OCI-LY3 (cell line): ENCODE data around the gene BEGAIN.

Experiments used
- H2AFZ ChIP-seq: fragments of 200-600, 300-600 bp; shearing (Covaris generic); 2 replicates; pipeline ENCODE4 v1.6.0; 2014; ENCODE audit warnings: antibody characterized with exemption, low read depth, low read length
- H3K27ac ChIP-seq: fragments of 200-600, 300-600 bp; sonication (generic); 2 replicates; pipeline ENCODE4 v1.5.1; 2014; ENCODE audit warnings: mild to moderate bottlenecking, low read length, moderate library complexity, mixed read lengths
- H3K27me3 ChIP-seq: fragments of 200-600, 300-600 bp; sonication (generic); 2 replicates; pipeline ENCODE4 v1.6.1; 2014; ENCODE audit warnings: low read depth, low read length, mixed read lengths
- H3K36me3 ChIP-seq: fragments of 200-600, 300-600 bp; sonication (generic); replicated peaks from 2 replicates; pipeline ENCODE3; 2014; ENCODE audit warnings: low read depth, low read length, mixed read lengths
- H3K4me1 ChIP-seq: fragments of 300-600, 200-600 bp; sonication (generic); 2 replicates; pipeline ENCODE4 v1.6.1; 2014; ENCODE audit warnings: low read length, mixed read lengths
- H3K4me2 ChIP-seq: fragments of 200-600, 300-600 bp; sonication (generic); 2 replicates; pipeline ENCODE4 v1.6.1; 2014; ENCODE audit warnings: low read length, mixed read lengths
- H3K4me3 ChIP-seq: fragments of 300-600, 200-600 bp; sonication (generic); 2 replicates; pipeline ENCODE4 v1.5.1; 2014; ENCODE audit warnings: antibody characterized with exemption, mild to moderate bottlenecking, low read length, moderate library complexity
- H3K79me2 ChIP-seq: fragments of 300-600, 200-600 bp; shearing (Covaris generic); 2 replicates; pipeline ENCODE4 v1.6.1; 2014; ENCODE audit warnings: mild to moderate bottlenecking, low read length, mixed read lengths
- H3K9ac ChIP-seq: fragments of 300-600, 200-600 bp; shearing (Covaris generic); 2 replicates; pipeline ENCODE4 v1.6.0; 2014; ENCODE audit warnings: mild to moderate bottlenecking, low read length, moderate library complexity
- H3K9me3 ChIP-seq: fragments of 200-600, 300-600 bp; shearing (Covaris generic); 2 replicates; pipeline ENCODE4 v1.6.1; 2014; ENCODE audit warnings: low read length, mixed read lengths; ENCODE audit not compliant: insufficient read depth
- H4K20me1 ChIP-seq: fragments of 200-600, 300-600 bp; sonication (generic); 2 replicates; pipeline ENCODE4 v1.6.1; 2016; ENCODE audit warnings: low read length, mixed read lengths; ENCODE audit not compliant: insufficient read depth
- EZH2phosphoT487 ChIP-seq: fragments of 200-600 bp; shearing (Covaris generic); IDR thresholded peaks from 2 replicates; pipeline ENCODE4 v1.6.1; 2018; ENCODE audit warnings: antibody characterized with exemption, mixed run types, low read depth
- TF ChIP-seq, protein P1 (sequence below): fragments of 200-600, 300-600 bp; sonication (generic); IDR thresholded peaks from 2 replicates; pipeline ENCODE4 v1.5.1; 2014; ENCODE audit warnings: antibody characterized with exemption, low read length, low read depth

Gene BEGAIN

DNA sequence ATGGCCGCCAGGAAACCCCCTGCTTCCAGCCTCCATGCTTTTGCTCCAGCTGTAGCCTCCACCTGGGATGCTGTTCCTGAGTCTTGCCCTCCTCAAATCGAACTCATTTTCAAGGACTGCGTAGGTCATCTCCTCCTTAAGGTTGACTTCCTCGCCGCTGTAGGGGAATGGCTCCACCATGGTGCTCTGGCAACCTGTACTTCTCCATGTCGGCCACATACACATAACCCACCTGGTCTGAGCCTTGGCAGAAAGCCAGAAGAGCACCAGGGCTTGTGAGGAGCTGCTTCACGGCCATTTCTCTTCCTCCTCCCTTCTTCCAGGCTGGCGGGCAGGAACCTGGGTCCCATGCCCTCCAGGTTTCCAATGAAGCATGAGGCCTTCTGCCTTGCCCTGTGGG is 36.7 kb upstream of the BEGAIN start:
- no peaks in the 10 kb centered on the region for H3K79me2 ChIP-seq
- no peak overlapping the region for H3K4me3 ChIP-seq
- H3K4me1 ChIP-seq: peaks cover 2% of the 10 kb centered on the region
- H3K9ac ChIP-seq: no peak overlapping the region
- peaks cover 12% of the 10 kb centered on the region; the same call in 1 of the 2 replicates for H3K27me3 ChIP-seq
- TF ChIP-seq, protein P1, sequence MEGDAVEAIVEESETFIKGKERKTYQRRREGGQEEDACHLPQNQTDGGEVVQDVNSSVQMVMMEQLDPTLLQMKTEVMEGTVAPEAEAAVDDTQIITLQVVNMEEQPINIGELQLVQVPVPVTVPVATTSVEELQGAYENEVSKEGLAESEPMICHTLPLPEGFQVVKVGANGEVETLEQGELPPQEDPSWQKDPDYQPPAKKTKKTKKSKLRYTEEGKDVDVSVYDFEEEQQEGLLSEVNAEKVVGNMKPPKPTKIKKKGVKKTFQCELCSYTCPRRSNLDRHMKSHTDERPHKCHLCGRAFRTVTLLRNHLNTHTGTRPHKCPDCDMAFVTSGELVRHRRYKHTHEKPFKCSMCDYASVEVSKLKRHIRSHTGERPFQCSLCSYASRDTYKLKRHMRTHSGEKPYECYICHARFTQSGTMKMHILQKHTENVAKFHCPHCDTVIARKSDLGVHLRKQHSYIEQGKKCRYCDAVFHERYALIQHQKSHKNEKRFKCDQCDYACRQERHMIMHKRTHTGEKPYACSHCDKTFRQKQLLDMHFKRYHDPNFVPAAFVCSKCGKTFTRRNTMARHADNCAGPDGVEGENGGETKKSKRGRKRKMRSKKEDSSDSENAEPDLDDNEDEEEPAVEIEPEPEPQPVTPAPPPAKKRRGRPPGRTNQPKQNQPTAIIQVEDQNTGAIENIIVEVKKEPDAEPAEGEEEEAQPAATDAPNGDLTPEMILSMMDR: no peak
- no peak for TF ChIP-seq EZH2phosphoT487
- H3K9me3 ChIP-seq: no peaks in the 10 kb centered on the region
- H3K27ac ChIP-seq: no peak overlapping the region
- no peak overlapping the region for H2AFZ ChIP-seq
- no peak overlapping the region for H3K4me2 ChIP-seq
- no peaks in the 10 kb centered on the region; the same call in 1 of the 2 replicates for H4K20me1 ChIP-seq
- H3K36me3 ChIP-seq: no peaks in the 10 kb centered on the region

DNA sequence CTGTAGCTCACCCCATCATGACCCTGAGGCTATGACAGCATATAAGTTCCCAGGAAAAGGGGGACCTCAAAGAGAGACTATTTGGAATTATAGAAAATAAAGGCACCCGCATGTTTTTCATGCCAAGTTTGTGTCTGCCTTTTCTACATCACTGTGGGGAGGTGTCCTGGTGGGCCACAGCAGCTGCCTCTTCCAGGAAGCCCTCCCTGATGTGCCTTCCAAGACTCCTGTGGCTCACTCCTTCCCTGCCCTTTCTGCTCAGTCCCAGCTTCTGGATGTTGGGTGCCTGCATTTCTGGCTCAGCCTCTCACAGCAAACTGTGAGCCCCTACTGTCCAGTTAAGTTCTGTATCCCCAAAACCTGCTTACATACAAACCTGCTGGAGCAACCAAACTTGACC is 36.3 kb upstream of the BEGAIN start:
- Histone ChIP-seq H3K9me3 (no peaks in the 10 kb centered on the region), H3K27ac (no peak overlapping the region), H3K36me3 (no peaks in the 10 kb centered on the region), H3K79me2 (no peaks in the 10 kb centered on the region), H3K4me3 (no peak overlapping the region), H3K4me1 (peaks cover 6% of the 10 kb centered on the region), H3K27me3 (0 out of 2 replicates have a peak, but pooled peaks cover 9% of the 10 kb centered on the region), H2AFZ (no peak overlapping the region), H3K4me2 (no peak overlapping the region), H4K20me1 (no peaks in the 10 kb centered on the region; the same call in 1 of the 2 replicates), H3K9ac (no peak overlapping the region)
- TF ChIP-seq EZH2phosphoT487: no peak
- TF ChIP-seq, protein P1: no peak

DNA sequence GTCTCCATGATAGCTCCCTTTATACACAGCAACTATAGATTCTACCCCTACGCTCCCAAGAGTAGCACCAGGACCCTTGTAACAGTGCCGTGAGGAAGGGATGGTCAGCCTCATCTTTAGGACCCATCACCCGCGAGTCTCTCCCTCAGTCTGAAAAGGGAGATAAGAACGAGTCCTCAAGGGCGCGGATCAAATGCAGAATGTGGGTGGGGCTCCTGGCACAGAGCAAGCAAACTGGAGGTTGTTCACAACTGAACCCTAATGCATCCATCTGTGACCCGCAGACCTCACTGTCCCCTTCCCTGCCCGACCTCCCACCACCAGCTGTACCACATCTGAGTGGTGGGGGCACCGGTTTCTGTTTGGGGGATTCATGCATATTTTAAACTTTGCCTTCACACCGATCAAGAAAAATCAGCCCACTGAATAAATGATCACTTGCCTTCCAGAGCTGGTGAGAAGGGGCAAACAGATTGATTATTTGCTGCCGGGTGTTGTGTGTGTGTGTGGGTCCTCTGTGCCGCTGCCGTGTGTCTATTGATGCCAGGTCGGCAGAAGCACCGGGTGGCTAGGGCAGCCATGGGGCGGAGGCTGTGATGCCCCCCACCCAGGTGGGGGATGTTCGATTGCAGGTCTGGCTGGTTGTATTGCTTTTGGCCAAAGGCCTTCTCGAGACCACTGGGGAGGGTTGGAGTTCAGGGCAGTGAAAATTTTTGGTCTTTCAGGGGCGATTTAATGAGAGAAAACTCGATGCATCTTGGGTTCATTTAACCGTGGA is 35.7 kb upstream of the BEGAIN start:
- 0 out of 2 replicates have a peak, but pooled peaks cover 9% of the 10 kb centered on the region for H3K27me3 ChIP-seq
- H3K36me3 ChIP-seq: no peaks in the 10 kb centered on the region
- H3K4me3 ChIP-seq: no peak overlapping the region
- H3K79me2 ChIP-seq: no peaks in the 10 kb centered on the region
- H2AFZ ChIP-seq: no peak overlapping the region
- H3K4me1 ChIP-seq: peaks cover 13% of the 10 kb centered on the region
- no peaks in the 10 kb centered on the region; the same call in 1 of the 2 replicates for H4K20me1 ChIP-seq
- no peak overlapping the region for H3K4me2 ChIP-seq
- H3K9me3 ChIP-seq: no peaks in the 10 kb centered on the region
- H3K27ac ChIP-seq: no peak overlapping the region
- H3K9ac ChIP-seq: no peak overlapping the region
- TF ChIP-seq, protein P1: no peak
- no peak for TF ChIP-seq EZH2phosphoT487

DNA sequence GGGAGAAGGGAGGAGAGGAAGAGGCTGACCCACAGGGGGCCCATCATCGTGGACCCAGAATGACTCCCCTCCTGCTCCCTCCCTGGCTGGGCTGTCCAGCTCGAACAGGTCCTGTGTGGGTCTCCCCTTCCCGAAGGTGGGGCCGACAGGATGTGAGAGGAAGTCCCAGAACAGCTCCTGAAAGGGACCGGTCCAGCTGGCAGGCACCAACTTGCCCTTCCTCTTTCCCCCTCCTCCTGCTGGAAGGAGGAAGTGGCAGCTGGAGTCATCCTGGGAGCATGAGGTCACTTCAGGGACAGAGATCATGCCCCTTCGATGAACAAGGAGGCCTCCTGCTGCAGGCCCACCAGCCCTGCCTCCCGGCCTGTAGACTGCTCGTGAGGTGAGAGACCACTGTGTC is 35.0 kb upstream of the BEGAIN start:
- no peaks in the 10 kb centered on the region for H3K9me3 ChIP-seq
- H3K4me2 ChIP-seq: no peak overlapping the region
- H3K79me2 ChIP-seq: no peaks in the 10 kb centered on the region
- H3K4me3 ChIP-seq: no peak overlapping the region
- H3K4me1 ChIP-seq: peaks cover 20% of the 10 kb centered on the region
- 0 out of 2 replicates have a peak, but pooled peaks cover 9% of the 10 kb centered on the region for H3K27me3 ChIP-seq
- TF ChIP-seq, protein P1: no peak
- TF ChIP-seq EZH2phosphoT487: no peak
- H4K20me1 ChIP-seq: no peaks in the 10 kb centered on the region; the same call in 1 of the 2 replicates
- no peaks in the 10 kb centered on the region for H3K36me3 ChIP-seq
- no peak overlapping the region for H3K27ac ChIP-seq
- H3K9ac ChIP-seq: no peak overlapping the region
- no peak overlapping the region for H2AFZ ChIP-seq
